ENCODE measurements around the gene WDR86.
A peak's percentile ranks its signal among the peaks of the same experiment; 100 is the strongest.

Gene WDR86

DNA sequence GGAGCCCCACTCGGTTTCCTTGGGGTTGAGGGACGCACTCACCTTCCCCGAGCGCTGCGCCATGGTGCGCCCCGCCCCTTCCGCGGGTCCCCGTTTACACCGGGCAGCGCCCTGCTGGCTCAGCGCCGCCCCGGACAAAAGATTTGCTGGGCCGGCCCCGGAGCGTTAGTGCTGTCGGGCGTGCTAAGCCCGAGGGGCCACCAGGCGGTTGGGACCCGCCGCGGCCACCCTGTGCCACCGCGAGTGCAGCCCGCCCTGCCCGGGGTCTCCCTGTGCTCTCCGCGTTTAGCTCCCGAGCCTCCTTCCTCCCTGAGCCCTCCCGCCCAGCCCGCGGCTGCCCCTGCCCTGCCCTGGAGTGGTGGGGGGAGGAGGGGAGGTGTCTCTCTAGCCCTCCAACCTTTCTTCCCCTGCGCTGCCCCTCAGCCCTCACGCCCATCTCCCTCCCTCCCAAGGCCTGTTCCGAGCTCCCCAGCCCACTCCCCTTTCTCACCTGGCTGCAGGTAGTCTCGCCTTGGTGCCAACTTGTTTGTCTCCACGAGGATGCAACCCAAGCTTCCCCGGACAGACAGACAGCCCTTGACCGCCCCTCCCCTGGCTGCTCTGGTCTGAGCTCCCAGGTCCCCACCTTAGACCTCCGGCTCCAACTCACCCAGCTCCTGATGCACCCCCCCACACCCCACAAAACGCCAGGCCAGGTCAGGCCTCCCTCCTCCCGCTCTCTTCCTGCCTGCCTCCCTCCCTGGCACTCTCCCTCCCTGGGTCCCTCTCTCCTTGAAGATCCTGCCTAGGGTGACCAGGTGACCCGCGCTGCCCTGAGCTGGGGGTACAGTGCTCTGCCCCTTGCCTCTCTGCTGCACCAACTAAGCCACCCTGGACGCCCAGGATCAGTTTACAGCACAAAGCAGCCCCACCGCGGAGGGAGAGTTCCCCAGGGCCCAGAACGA lies 30.3 kb upstream of the WDR86 start, which contains the start of gene CRYGN:
Gene CRYGN, minus strand, starts transcription at position 287 of the 944 bp plus-strand sequence. Its CDS starts 224 bp downstream, at position 63.
- DNase-seq = no peak

DNA sequence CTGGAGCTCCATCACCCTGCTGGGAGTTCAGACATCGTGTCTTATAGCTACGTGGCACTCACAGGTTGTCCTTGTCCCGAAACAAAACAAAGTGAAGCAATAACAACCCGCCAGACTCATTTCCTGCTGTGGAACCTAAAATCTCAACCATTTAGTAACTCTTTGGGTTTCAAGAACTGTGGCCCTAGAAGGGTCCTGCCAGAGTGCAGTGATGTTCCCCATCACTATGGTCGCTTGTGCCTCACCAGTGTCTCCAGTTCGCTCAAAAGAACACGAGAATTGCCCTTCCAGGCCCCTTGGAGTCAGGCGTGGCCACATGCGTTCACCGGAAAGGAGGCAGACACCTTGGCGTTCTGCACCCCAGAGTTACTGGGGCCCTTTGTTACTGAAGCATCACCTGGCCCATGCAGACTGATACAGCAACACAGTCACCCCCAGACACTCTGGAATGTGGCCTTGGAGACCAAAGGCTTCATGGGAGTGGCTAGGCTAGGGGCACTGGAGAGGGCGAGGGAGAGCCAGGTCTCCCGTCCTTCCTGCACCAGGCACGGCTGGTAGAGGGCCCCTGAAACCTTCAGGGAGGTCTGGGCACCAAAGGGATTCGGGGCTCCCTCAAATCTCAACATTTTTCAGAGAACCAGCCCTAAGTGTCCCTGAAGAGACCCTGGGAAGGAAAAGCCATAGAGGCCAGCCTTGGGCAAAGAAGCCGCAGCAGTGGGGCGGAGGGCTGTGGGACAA lies 29.2 kb upstream of the WDR86 start:
- DNase-seq = no peak

DNA sequence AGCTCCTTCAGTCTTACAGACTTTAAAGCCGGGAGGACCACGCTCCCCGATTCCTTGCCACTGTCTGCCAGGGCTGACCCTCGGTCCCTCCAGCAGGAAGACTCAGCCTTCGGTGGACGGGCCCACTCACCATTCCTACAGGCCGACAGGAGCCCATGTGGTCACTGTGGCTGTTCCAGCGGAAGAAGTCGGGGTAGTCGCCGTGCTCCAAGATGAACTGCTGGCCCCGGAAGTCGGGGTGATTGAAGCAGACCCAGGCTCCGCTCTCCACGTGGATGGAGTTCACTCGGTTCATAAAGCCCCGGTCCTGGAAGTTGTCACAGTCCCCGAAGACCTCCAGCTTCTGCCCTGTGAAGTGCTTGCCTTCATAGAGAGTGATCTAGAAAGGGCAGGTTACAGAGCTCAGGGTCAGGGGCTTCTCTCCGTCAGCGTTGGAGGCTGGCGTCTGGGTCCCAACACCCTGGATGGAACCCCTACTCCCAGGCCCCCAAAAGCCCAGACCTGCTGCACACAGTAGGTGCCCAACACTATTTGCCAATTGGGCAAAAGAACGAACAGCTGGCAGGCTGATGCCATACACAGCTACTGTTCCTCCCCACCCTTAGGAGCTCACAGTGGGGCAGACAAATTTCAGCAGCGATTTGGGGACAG lies 28.2 kb upstream of the WDR86 start:
- DNase-seq = no peak

DNA sequence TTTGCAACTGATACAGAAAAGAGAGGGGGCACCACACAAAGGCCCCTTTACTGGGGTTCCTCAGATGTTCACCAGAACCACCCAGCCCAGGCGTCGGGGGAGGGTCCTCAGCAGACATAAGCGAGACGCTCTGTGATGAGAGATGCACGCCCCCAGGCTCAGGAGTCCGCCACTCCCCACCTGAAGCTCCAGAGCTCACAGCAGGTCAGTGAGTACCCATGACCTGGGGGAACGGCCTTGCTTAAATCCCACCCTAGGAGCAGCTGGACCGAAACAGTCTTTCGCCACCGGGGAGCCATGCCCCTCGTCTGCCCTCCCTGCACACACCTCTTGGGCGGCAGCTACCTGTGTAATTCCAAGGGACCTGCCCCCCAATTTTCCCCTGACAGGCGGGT lies 27.3 kb upstream of the WDR86 start:
- DNase-seq = no peak

DNA sequence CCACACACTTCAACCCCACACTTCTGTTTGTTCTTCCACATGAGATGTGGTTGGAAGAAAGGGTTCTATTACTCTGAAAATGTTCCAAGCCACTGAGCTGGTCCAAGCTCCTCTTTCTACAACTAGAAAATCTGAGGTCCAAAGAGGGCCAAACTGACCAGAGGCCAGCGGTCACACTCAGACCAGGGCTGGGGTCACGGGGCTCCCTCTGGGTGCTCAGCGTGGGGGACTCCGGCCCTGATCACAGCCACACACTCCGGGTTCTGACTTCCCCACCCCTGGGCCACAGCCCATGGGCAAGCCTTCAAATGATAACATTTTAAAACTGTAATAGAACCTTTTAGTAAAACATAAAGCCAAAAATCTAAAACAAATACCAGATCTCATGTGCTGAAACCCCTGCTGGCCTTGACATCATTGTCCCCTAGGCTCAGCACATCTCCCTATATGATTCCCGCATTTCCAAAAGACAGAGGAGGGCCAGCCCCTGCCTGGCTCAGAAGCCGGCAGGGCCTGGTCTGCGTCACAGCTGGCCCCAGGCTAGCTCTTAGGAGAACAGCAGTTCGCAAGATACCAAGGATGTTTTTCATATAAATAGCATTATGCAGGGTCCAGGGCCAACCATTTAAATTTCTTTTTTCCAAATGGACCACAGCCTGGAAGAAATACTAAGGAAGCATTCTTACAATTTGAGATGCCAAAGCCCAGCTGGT lies 26.8 kb upstream of the WDR86 start:
- no peak for DNase-seq

DNA sequence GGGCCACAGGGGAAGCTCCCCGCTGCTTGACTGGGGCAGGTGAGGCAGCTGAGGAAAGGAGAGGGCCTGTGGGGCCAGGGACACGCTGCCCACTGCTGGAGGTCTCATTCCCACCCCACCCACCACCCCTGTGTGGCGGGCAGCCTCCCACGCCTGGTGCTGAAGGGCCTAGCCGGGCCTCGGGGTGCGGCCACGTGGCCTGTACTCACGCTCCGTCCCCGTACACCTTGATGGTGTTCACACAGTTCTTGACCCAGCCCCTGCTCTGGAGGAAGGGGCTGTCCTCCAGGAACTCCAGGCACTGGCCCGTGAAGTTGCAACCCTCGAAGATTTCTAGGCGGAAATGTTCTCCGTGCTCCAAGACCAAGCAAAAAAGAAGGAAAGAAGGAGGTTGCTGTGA lies 26.1 kb upstream of the WDR86 start:
- DNase-seq = no peak

DNA sequence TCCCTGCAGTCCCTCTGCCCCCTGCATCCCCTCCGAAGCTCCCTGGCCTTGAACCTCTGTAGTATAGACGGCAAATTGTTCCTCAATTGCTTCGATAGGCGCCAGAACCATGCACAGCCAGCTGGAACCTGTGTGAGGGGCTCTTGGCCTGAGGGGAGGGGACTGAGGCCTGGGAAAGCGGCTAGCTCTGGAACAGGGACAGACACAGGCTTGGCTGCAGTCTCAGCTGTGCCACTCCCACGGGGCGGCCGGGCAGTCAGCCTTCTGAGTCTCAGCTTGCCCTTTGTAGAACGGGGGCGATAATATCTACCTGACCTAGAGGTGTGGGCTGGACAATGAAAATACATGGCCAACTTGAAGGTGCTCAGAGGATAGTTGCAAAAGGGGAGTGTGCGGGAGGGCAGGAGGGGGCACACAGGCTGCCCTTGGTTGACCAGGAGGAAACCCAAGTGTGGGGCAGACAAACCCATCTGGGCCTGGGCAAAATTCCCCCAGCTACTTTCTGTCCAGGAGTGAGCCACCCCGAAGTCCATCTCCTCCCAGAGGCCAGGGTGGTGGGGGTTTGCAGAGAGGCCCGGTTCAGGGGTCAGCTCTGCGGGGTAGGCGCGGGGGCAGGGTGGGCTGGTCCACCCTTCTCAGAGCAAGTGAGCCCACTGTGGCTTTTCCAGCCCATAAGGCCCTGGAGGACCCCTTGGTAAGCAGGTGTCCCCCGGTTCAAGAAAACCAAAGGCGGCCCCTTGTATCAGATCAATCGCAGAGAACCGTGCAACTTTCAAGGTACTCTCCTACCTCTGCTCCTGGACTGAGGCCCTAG lies 25.5 kb upstream of the WDR86 start:
- no peak for DNase-seq

DNA sequence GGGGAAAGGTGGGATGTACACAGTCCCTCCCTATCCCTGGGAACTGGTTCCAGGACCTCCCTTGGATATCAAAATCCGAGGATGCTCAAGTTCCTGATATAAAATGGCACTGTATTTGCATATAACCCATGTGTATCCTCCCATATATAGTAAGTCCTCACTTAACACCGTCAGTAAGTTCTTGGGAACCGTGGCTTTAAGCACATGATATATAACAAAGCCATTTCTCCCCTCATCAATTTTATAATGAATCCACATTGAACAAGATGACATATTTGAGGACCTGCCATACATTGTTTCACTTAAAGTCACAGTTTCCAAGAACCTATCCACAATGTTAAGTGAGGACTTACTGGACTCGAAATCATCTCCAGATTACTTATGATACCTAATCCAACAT lies 24.7 kb upstream of the WDR86 start:
- no peak for DNase-seq

DNA sequence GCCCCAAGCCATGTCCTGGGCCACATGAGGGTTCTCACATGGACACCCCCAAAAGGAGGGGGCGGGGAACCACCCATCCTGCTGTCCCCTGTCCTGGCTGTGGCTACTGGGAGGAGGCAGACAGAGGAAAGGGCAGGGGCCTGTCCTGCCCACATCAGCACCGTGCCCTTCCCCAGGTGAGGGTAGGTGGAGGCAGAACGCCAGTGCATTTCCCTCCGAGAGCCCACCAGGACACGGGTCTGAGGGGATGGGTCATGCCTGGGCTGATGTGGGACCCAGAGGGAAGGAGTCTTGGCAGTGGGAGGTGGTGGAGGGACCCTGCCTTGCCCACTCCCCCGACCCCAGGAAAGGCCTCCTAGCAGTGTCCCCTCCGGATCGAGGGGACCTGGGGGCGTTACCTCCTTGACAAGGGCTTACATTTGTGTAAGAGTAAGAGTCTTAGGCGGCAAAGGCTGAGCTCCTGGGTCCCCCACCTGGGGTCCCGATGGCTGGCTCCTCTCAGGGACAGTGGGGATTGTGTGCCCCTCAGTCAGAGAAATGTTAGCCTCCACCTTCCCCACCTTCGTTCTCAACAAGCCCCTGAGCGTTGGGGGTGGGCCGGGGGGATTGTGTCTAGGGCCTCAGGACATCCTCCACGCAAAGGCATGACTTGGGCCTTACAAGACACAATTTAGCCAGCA lies 24.0 kb upstream of the WDR86 start:
- no peak for DNase-seq

DNA sequence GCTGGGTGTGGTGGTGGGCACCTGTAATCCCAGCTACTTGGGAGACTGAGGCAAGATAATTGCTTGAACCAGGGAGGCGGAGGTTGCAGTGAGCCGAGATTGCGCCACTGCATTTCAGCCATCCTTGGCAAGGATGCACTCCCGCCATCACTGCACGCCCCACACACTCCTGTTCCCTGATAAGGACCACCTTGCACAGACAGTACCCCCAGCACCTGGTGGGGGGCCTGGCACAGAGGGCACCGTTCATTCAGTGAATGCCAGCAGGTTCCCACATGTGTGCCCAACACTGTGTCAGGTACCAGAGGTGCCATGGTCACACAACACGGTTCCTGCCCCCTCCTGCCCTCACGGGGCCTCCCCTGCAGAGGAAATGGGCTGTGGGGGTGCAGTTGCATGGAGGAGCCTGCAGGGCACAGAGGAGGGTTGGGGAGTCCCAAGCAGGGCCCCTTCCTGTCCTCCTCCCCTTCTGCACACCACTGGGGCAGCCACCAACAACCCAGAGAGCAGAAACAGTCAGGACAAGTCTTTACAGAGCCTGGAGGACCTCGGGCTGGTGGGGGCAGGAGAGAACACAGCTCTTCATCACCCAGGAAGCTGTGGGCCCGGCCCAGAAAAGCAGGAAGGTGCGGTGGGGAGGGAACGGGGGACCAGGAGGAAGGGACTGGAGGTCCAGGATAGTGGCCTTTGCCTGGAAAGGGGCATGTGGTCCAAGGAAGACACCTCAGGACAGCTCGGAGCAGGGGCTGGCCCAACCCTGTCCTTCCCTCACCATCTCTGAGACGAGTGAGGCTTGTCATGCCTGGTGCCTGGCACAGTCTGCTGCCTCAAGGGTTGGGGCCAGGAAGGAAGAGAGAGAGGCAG lies 23.1 kb upstream of the WDR86 start:
- peak; percentile 64 for DNase-seq

DNA sequence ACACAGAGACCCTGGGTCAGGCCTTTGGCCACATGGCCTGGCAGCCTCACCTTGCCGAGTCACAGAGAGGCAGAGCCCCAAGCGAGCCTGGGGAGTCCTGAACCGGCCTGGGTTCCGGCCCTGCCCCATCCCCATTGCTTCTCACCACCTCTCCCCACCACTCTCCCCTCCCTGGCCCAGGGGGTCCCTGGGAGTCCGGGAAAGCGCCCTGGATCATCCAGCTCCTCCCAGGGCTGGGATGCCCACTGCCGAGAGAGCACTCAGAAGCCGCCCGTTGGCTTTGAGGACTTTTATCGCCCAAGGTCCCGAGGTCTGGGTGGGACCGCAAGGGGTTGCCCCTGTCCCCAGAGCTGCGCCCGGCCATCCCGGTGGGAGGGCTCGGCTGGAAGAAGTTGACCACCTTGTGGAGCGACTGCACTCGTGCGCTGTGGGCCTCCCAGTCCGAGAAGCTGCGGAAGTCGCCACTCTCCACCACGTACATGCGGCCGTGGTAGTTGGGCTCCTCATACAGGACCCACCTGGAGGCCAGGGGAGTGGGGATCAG lies 22.0 kb upstream of the WDR86 start:
- DNase-seq = no peak

DNA sequence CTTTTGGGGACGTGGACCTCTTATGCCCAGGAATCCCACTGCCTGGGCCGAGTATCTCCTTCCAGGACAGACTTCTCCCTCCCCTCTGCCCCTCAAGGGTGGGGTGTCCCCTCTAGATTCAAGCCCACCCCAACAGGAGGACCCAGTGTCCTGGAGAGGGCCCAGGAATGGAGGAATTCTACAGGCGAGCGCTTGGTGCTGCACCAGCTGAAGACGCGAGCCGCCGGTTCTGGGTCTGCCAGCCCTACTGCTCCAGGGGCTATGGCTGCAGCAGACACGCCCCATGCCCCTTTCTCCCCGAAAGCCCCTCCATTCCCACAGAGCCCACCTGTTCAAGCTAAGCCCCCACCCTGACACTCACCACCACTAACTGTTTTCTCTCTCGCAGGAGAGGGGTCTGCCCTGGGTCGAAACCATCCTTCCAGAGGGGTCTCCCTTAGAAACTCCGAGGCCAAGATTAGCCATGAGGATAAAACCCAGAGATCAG lies 21.5 kb upstream of the WDR86 start:
- DNase-seq = no peak

DNA sequence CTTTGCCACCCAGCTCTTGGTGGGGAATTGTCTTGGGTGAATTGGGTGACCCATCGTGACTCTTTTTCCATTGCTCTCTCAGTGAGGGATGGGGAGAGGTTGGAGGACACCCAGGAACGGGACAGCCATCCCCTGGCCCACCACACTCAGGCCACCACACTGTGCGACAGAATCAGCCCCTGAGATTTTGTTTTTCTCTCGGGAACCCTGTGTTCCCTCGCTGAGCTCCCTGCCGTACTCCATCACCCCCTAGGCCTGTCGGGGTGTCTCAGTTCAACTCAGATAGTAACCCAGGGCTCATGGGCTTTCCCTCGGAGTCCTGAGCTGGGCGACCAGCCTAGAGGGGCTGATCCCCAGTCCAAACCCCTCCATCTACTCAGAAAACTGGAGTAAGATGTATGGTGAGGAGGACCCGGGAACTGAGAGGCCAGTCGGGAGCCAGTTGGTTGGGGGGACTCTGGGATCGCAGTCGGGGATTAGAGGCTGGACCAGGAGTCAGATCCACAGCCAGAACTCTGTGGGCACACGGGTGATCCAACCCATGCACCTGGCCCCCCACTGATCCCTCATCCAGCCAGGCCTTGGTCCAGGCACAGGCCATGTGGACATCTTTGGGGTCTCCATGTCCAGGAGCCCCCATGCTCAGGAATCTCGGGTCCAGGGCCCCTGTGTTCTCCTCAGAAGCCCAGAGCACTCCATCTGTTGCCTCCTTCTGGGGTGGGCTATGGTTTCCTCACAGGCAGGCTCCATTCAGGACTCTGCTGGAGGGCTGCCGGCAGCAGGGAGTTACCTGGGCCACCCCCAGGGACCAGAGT lies 20.8 kb upstream of the WDR86 start:
- no peak for DNase-seq

DNA sequence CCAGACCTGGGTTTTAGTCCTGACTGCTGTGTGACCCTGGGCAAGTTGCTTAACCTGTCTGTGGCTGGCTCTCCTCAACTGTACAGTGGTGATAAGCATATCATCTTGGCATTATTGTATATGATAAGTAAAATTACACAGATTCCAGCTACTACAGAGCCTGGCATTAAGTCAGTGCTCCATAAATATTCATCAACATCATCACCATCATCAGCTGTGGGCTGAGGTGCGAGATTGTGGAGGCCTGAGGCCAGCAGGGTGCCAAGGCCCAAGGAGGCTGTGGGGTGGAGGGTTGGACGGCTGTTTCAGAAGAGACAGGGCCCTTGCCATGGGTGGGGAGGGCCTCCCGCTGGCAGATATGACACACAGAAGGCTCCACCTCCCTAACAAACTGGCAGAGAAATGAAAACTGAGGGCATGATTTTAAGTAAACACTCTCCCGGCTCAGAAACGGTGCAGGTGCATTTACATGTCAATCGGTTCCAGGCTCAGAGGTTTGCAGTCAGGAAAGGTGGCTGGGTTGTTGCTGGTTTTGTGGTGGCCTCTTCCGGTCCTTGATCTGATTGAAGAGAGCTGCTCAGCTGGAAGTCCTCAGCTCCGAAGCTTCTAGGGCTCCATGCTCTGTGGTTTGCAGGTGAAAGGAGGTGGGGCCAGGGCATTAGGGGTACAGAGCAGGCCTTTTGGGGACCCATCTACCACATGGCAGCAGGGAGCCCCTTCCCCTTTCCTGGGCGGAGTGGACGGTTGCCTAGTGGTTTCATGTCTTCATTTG lies 19.9 kb upstream of the WDR86 start:
- peak; percentile 79 for DNase-seq

DNA sequence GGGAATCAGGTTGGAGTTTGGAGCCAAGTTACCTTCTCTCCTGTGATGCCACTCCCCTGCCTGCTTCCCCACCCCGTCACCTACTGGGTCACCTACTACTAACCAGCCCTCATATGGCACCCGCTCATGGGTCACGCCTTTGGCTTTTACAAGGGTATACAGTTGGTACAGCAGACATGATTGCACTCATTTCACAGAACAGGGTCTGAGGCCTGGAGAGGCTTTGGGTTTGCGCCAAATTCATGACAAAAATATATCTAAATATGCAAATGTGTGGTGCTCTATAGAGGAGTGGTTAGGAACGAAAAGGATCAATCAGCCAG lies 19.4 kb upstream of the WDR86 start:
- DNase-seq = no peak

DNA sequence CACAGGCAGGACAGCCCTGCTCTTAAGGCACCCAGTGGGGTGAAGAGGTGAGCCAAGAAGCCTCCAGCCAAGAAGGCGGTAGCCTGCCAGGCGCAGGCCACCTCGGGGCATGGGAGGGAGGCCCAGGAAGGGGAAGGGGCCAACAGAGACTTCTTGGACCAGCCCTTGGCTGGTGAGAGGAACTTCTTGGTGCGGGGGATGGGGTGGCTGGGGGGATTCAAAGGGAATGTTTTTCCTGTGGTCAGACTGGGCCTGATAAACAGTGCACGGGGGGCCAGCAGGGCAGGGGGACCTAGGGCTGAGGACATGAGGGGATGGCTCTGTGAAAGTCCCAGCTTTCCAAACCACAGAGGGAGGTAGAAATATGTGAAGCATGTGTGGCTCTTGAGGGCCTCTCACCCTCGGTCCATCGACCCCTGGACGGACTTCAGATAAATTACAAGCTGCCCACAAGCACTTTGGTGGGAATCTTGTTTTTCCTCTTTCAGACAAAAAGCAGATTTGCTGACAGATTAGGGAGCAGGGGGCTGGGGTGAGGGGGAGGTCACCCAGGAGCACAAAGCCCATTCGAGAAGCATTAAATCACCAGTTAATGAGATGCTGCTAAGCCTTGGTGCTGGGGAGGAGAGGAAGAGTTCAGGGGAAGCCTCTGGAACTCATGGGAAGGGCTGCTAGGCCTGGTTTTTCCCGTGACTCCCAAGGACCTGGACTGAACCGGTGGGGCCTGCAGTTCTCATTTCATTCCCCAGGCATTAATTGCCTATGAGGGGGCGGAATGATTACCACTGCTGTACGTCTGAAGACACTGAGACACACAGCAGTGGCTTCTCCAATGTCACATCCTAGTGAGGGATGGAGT lies 18.8 kb upstream of the WDR86 start:
- DNase-seq = no peak

DNA sequence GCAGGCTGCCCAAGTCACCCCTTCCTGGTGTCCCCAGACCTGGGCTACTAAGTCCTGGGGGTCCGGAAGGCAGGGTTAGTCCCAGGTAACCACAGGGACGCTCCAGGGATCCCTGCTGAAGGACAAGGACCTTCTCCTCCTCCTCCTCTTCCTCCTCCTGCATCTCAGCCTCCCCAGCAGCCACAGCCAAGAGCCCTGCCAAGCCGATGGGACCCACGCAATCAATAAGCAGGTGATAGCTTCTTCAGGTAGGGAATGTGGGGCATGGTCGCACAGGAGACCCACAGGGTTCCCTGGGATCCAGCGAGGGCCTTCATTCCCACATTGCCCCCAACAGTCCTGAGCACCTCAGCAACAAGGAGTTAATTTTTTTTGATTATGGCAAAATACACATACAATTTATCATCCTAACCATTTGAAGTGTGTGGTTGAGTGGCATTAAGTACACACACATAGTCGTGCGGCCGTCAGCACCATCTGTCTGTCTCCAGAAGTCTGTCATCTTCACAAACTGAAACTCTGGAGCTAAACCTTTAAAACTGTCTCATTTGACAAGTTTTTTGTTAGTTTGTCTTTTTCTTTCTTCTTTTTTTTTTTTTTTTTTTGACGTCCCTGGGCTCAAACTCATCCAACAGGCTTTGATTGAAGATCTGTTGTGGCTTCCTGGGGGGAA lies 18.0 kb upstream of the WDR86 start:
- no peak for DNase-seq
